Stimulated activated CD8-positive, alpha-beta memory T cell treated with anti-CD3 and anti-CD28 coated beads, Interleukin-4, amount 100 ng/mL, for 24 hours (primary cell): ENCODE measurements around the gene ACTN4.
"Not testable (repeated sequence)": the region's sequence is repeated elsewhere in the genome, so short reads cannot be mapped to it uniquely, and the experiment has no call there.

ENCODE experiments used
- DNase-seq: peaks from one replicate; pipeline ENCODE4 v3.0.0-alpha.2; 2020; ENCODE audit warnings: low read depth

Gene ACTN4

GRCh38 chr19:38647368-38647965, at the start of gene ACTN4:
Gene ACTN4, plus strand, starts transcription at chr19:38647649. Its CDS starts 97 bp downstream, at chr19:38647746.
- peak; percentile 100 for DNase-seq

- DNase-seq: no peak
Measured at GRCh38 chr19:38599722-38600121, 47.7 kb upstream of the ACTN4 start.

- not testable (repeated sequence) for DNase-seq
Measured at GRCh38 chr19:38602856-38603255, 44.6 kb upstream of the ACTN4 start.

GRCh38 chr19:38606131-38606530, 41.3 kb upstream of the ACTN4 start:
- no peak for DNase-seq

- DNase-seq: no peak
Measured at GRCh38 chr19:38614289-38614688, 33.2 kb upstream of the ACTN4 start.

GRCh38 chr19:38615007-38615581, 32.4 kb upstream of the ACTN4 start:
- DNase-seq: no peak

GRCh38 chr19:38616265-38616664, 31.2 kb upstream of the ACTN4 start:
- no peak for DNase-seq

- DNase-seq: no peak
Measured at GRCh38 chr19:38617283-38617763, 30.1 kb upstream of the ACTN4 start.

- peak; percentile 65 for DNase-seq
Measured at GRCh38 chr19:38617764-38618589, 29.5 kb upstream of the ACTN4 start, which contains the start of gene MAP4K1. Gene MAP4K1, minus strand, starts transcription at chr19:38617953. Its CDS starts 58 bp downstream, at chr19:38617895.

GRCh38 chr19:38618590-38619360, 28.7 kb upstream of the ACTN4 start, which contains the start of gene EIF3K:
Gene EIF3K, plus strand, starts transcription at chr19:38619188. Its CDS starts 81 bp downstream, at chr19:38619269.
- peak; percentile 98 for DNase-seq

GRCh38 chr19:38619361-38620174, 27.9 kb upstream of the ACTN4 start:
- no peak for DNase-seq

- no peak for DNase-seq
Measured at GRCh38 chr19:38624822-38625221, 22.6 kb upstream of the ACTN4 start.

- DNase-seq: no peak
Measured at GRCh38 chr19:38626401-38626800, 21.0 kb upstream of the ACTN4 start.

- DNase-seq: no peak
Measured at GRCh38 chr19:38629568-38629967, 17.9 kb upstream of the ACTN4 start.

GRCh38 chr19:38631301-38631700, 16.1 kb upstream of the ACTN4 start:
- DNase-seq: not testable (repeated sequence)

GRCh38 chr19:38631811-38632475, 15.5 kb upstream of the ACTN4 start:
- DNase-seq: not testable (repeated sequence)

- no peak for DNase-seq
Measured at GRCh38 chr19:38632476-38633213, 14.8 kb upstream of the ACTN4 start.

GRCh38 chr19:38634757-38635482, 12.5 kb upstream of the ACTN4 start:
- DNase-seq: peak; percentile 50
